ENCODE results near the gene CRYBB2. TPM values are rescaled to one million over a fixed set of nuclear protein-coding genes. Genes with fewer than 3 reads are reported as not detected.

CRYBB2 gene
- 0.15 TPM in 1 of 2 replicates, not detected in the other for total RNA-seq (2014; rRNA removed; shearing (Covaris generic))

DNA sequence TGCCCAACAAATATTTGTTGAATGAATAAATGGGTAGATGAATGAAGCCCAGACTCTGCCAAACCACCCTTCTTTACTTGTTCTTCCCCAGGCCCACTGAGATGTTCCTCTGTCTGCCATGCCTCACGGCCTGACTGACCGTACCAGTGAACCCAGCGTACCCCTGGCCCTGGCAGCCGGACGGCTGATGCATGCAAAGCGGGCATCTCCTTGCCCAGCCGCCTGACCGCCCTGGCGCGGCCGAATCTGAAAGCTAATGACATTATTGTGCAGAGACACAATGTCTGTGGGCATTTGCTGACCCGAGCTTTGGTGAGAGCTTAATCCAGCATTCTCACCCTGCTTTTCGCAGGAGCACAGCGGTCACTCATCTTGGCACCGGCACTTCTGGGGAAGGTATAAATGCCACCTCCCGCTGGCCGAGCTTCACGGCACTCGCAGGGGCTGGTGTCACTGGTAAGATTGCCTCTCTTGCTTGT lies at the start of gene CRYBB2:
TSS of gene CRYBB2 (plus strand) at position 429 of the 479 bp plus-strand sequence. CDS start 1,791 bp downstream, outside the sequence.

GRCh38 chr22:25199731-25200520 lies 19.5 kb upstream of the CRYBB2 start, which contains the start of gene CRYBB3:
TSS of gene CRYBB3 (plus strand) at chr22:25199858. CDS start at chr22:25201397, 1,539 bp downstream.

Small RNAs within 50 kb of the gene (small RNA-seq; reads per million reads assigned to genes)
- gene Z99916.2 = not detected

Other genes starting within 250 kb of the CRYBB2 start
- gene CRYBB3, start 19.8 kb upstream of the CRYBB2 start, total RNA-seq (2014; rRNA removed; shearing (Covaris generic)) = 1.1 TPM in 1 of 2 replicates, not detected in the other